Measurements from ENCODE around the gene PRKN.

Gene PRKN

GRCh38 chr6:161676586-161676985 lies 1051.0 kb downstream of the PRKN start:
- no peak for DNase-seq

- no peak for DNase-seq
These were observed 1052.5 kb downstream of the PRKN start for GRCh38 chr6:161674930-161675682.

- DNase-seq = no peak
These were observed 1054.5 kb downstream of the PRKN start for GRCh38 chr6:161673026-161673425.

GRCh38 chr6:161671117-161671516 lies 1056.4 kb downstream of the PRKN start:
- no peak for DNase-seq

GRCh38 chr6:161668665-161669064 lies 1058.9 kb downstream of the PRKN start:
- no peak for DNase-seq

GRCh38 chr6:161667957-161668356 lies 1059.6 kb downstream of the PRKN start:
- no peak for DNase-seq

GRCh38 chr6:161663682-161664081 lies 1063.9 kb downstream of the PRKN start:
- no peak for DNase-seq

GRCh38 chr6:161660666-161661571 lies 1066.6 kb downstream of the PRKN start:
- DNase-seq = no peak

GRCh38 chr6:161658211-161658610 lies 1069.4 kb downstream of the PRKN start:
- DNase-seq = no peak

- DNase-seq = no peak
These were observed 1073.4 kb downstream of the PRKN start for GRCh38 chr6:161654209-161654608.

- no peak for DNase-seq
These were observed 1075.6 kb downstream of the PRKN start for GRCh38 chr6:161651949-161652348.

- DNase-seq = no peak
These were observed 1077.7 kb downstream of the PRKN start for GRCh38 chr6:161649841-161650240.

- DNase-seq = no peak
These were observed 1078.5 kb downstream of the PRKN start for GRCh38 chr6:161649068-161649467.

- no peak for DNase-seq
These were observed 1080.3 kb downstream of the PRKN start for GRCh38 chr6:161647234-161647633.

- no peak for DNase-seq
These were observed 1083.0 kb downstream of the PRKN start for GRCh38 chr6:161644521-161644920.

GRCh38 chr6:161641175-161641574 lies 1086.4 kb downstream of the PRKN start:
- no peak for DNase-seq

- DNase-seq = no peak
These were observed 1087.8 kb downstream of the PRKN start for GRCh38 chr6:161639772-161640171.

- no peak for DNase-seq
These were observed 1089.9 kb downstream of the PRKN start for GRCh38 chr6:161637658-161638057.

GRCh38 chr6:161636882-161637430 lies 1090.6 kb downstream of the PRKN start:
- no peak for DNase-seq

- DNase-seq = no peak
These were observed 1091.6 kb downstream of the PRKN start for GRCh38 chr6:161635975-161636374.

GRCh38 chr6:161634916-161635315 lies 1092.7 kb downstream of the PRKN start:
- DNase-seq = no peak

- no peak for DNase-seq
These were observed 1095.8 kb downstream of the PRKN start for GRCh38 chr6:161631676-161632194.

- DNase-seq = no peak
These were observed 1096.9 kb downstream of the PRKN start for GRCh38 chr6:161630674-161631073.
